ENCODE data around the gene ITFG2. TPM values are rescaled to one million over a fixed set of nuclear protein-coding genes. Genes with fewer than 3 reads are reported as not detected.

ITFG2 gene
- total and polyA plus RNA-seq, 2 donors from 2014 or later: 23.6 to 48.2 TPM

- no peak overlapping the region for H3K4me3 ChIP-seq (ENCODE audit: low read length in 3 of 3)
- no peak overlapping the region for H3K27ac ChIP-seq (ENCODE audit: low read depth in 2 of 2, low read length in 2 of 2)
- intact Hi-C loops (cut with DNase I): no loop called here
- H3K36me3 ChIP-seq (ENCODE audit: control insufficient read depth in 2 of 3, insufficient read depth in 3 of 3, low read length in 3 of 3): peaks cover 6 to 69% (median 48%) of the 10 kb centered on the region in 3 donors
- H3K27me3 ChIP-seq (ENCODE audit: control insufficient read depth, insufficient read depth, low read length): no peaks in the 10 kb centered on the region
- no peak for TF ChIP-seq CTCF (IDR thresholded peaks at IDR 0.05; ENCODE audit: borderline replicate concordance, extremely low read depth, insufficient read depth)
- DNase-seq (no peak), FAIRE-seq (no peak)
- no peak overlapping the region for H3K9ac ChIP-seq (ENCODE audit: low read length in 3 of 3)
- H3K9me3 ChIP-seq (ENCODE audit: control insufficient read depth in 2 of 3, insufficient read depth in 1 of 3, low read length in 3 of 3): no peaks in the 10 kb centered on the region
- no peaks in the 10 kb centered on the region for H3K4me1 ChIP-seq (ENCODE audit: control insufficient read depth in 2 of 3, insufficient read depth in 2 of 3, low read depth in 1 of 3, low read length in 3 of 3)
Observed at GRCh38 chr12:2826036-2826435, 13.6 kb downstream of the ITFG2 start.

- intact Hi-C loops (cut with DNase I): no loop called here
- TF ChIP-seq CTCF (IDR thresholded peaks at IDR 0.05; ENCODE audit: borderline replicate concordance, extremely low read depth, insufficient read depth): no peak
- Histone ChIP-seq H3K36me3 (ENCODE audit: control insufficient read depth in 2 of 3, insufficient read depth in 3 of 3, low read length in 3 of 3) (peaks cover 6 to 62% (median 43%) of the 10 kb centered on the region in 3 donors), H3K27me3 (ENCODE audit: control insufficient read depth, insufficient read depth, low read length) (no peaks in the 10 kb centered on the region), H3K27ac (ENCODE audit: low read depth in 2 of 2, low read length in 2 of 2) (no peak overlapping the region), H3K9ac (ENCODE audit: low read length in 3 of 3) (no peak overlapping the region), H3K4me1 (ENCODE audit: control insufficient read depth in 2 of 3, insufficient read depth in 2 of 3, low read depth in 1 of 3, low read length in 3 of 3) (no peaks in the 10 kb centered on the region), H3K4me3 (ENCODE audit: low read length in 3 of 3) (no peak overlapping the region), H3K9me3 (ENCODE audit: control insufficient read depth in 2 of 3, insufficient read depth in 1 of 3, low read length in 3 of 3) (no peaks in the 10 kb centered on the region)
- DNase-seq: no peak
- FAIRE-seq: no peak
Observed at GRCh38 chr12:2826721-2827515, 14.4 kb downstream of the ITFG2 start.

GRCh38 chr12:2829275-2829674 is 16.8 kb downstream of the ITFG2 start:
- FAIRE-seq (no peak), DNase-seq (no peak)
- TF ChIP-seq CTCF (IDR thresholded peaks at IDR 0.05; ENCODE audit: borderline replicate concordance, extremely low read depth, insufficient read depth): no peak
- intact Hi-C loops (cut with DNase I): no loop called here
- Histone ChIP-seq H3K4me3 (ENCODE audit: low read length in 3 of 3) (no peak overlapping the region), H3K36me3 (ENCODE audit: control insufficient read depth in 2 of 3, insufficient read depth in 3 of 3, low read length in 3 of 3) (peaks cover 4 to 45% (median 33%) of the 10 kb centered on the region in 3 donors), H3K4me1 (ENCODE audit: control insufficient read depth in 2 of 3, insufficient read depth in 2 of 3, low read depth in 1 of 3, low read length in 3 of 3) (peaks cover 0 to under 1% (median 0%) of the 10 kb centered on the region in 3 donors), H3K9me3 (ENCODE audit: control insufficient read depth in 2 of 3, insufficient read depth in 1 of 3, low read length in 3 of 3) (no peaks in the 10 kb centered on the region), H3K27ac (ENCODE audit: low read depth in 2 of 2, low read length in 2 of 2) (no peak overlapping the region), H3K27me3 (ENCODE audit: control insufficient read depth, insufficient read depth, low read length) (no peaks in the 10 kb centered on the region), H3K9ac (ENCODE audit: low read length in 3 of 3) (no peak overlapping the region)

Measured in kidney (tissue), 14 donors.